HG03439 (cell line): ENCODE data around the gene SLC30A5.
A peak's percentile ranks its signal among the peaks of the same experiment; 100 is the strongest.
"Not testable (repeated sequence)": the region's sequence is repeated elsewhere in the genome, so short reads cannot be mapped to it uniquely, and the experiment has no call there.

Source experiments
- ATAC-seq: cut with Tn5 transposase; IDR thresholded peaks from one replicate; pipeline ENCODE4 v1.9.1; 2021; ENCODE audit warnings: mild to moderate bottlenecking, moderate library complexity; ENCODE audit not compliant: unreplicated experiment

Gene SLC30A5

DNA sequence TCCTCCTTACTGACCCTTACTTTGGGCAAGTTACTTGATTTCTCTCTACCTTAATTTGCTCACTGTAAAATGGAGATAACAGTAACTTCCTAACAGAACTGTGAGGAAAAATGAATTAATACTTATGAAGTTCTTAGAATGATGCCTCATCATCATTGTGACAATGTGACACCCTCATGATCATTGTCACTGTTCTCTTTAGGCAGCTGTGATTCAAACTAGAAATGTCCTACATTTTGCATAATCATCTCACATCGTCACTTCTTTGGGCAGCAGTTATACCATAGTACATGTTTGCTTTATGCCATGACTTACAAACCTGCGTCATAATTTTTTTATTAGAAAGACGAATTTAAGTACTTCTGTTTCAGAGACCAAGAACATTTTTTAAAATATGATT is 9.7 kb downstream of the SLC30A5 start:
- no peak for ATAC-seq

DNA sequence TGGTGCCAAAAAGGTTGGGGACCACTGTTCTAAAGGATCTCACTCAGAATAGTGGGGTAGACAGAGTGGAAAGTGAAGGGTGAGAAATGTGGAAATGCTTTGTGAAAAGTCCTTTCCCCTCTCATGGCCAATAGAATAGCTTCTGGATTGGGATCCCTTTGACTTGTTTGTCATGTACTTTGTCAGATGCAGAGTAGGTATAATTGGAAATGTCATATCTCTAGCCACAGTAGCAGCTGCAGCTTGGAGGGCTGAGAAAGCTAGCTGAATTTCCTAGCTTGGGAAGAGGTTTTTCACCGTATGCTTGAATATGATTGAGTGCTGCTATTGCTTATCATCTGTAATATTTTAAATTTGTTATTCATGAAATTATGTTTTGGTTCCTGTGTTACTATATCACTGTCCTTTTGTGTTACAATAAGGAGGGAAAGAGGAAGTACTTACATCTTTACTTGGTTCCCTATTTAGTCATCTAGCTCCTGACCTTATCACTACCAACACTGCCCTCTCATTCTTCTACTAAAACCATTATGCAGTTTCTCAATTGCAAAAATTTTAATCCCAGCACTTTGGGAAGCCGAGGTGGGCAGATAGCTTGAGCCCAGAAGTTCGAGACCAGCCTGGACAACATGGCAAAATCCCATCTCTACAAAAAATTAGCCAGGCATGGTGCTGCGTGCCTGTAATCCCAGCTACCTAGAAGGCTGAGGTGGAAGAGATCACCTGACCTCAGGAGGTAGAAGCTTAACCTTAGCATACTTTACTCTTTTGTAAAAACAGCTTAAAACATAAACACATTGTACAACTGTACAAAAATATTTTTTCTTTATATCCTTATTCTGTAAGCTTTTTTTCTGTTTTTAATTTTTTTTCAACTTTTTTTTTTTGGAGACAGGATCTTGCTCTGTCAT is 12.4 kb downstream of the SLC30A5 start:
- peak; percentile 67 for ATAC-seq

- not testable (repeated sequence) for ATAC-seq
These were observed 14.6 kb downstream of the SLC30A5 start for GRCh38 chr5:69108367-69108766.

DNA sequence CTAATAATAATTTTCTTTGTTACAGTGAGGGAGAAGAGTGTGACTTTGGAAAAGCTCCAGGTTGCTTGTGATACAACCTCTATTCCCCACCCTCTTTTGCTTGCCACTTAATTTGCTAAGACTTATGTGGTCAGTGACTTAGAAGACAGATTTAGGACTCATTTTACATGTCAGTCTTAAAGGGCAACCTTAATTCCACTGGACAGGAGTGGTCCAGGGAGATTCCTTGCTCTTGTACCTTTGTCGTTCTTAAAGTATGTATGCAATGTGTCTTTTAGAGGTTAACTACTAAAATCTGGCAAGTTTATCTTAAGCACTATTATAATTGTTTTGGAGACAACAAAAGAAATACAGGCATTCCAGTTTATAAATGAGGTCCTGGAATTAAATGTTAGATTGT is 20.0 kb downstream of the SLC30A5 start:
- no peak for ATAC-seq

GRCh38 chr5:69115526-69115925 is 21.7 kb downstream of the SLC30A5 start:
- ATAC-seq: no peak

DNA sequence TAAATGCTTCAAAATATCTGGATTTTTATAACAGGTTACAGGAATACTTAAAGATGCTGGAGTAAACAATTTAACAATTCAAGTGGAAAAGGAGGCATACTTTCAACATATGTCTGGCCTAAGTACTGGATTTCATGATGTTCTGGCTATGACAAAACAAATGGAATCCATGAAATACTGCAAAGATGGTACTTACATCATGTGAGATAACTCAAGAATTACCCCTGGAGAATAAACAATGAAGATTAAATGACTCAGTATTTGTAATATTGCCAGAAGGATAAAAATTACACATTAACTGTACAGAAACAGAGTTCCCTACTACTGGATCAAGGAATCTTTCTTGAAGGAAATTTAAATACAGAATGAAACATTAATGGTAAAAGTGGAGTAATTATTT is 35.6 kb downstream of the SLC30A5 start:
- no peak for ATAC-seq

DNA sequence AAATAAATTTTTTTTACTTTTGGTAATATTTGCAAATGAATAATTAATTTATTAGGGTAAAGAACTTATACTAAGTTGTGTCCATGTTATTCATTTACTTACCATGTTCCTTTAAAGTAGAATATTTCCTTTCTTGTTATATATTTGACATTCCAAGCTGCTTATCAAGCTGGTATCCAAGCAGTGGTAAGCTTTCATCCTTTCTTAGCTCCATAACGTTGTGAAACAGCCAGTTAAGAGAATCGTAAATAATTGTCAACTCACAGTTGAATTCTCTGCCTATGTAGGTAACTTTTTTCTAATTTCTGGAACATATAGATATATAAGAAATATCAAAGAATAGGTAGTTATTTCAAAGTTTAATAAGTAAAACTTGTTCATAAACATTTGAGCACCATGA is 36.4 kb downstream of the SLC30A5 start:
- ATAC-seq: no peak

DNA sequence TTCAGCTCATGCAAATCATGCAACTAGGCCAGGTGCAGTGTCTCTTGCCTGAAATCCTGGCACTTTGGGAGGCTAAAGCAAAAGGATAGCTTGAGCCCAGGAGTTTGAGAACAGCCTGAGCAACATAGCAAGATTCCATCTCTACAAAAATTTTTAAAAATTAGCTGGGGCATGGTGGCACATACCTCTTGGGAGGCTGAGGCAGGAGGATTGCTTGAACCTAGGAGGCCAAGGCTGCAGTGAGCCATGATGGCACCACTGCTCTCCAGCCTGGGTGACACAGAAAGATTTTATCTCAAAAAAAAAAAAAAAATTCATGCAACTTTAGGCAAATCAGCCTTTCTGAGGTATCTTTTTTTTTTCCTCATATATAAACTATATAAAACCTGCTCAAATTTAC is 37.5 kb downstream of the SLC30A5 start:
- no peak for ATAC-seq

GRCh38 chr5:69134126-69134525 is 40.3 kb downstream of the SLC30A5 start:
- ATAC-seq: no peak

DNA sequence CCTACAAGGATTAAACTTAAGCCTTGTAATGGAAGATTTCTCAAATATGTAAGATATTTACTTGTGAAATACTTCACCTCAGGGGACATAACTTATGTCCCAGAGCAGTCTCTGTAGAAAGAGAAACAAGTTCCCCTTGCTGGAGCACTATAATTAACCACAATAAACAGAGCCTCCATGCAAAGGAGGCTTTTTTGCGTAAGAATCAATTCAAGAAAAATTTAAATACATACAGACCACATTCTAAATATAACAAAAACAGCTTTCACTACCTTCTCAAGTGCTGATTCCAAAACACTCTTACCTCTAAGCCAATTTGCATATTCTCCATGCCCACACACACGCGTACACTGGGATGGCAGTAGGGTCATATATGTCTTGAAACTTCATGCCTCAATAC is 42.5 kb downstream of the SLC30A5 start:
- ATAC-seq: peak; percentile 88

- not testable (repeated sequence) for ATAC-seq
These were observed 43.4 kb downstream of the SLC30A5 start for GRCh38 chr5:69137208-69137607.

- no peak for ATAC-seq
These were observed 44.0 kb downstream of the SLC30A5 start for GRCh38 chr5:69137807-69138206.

GRCh38 chr5:69138766-69139165 is 45.0 kb downstream of the SLC30A5 start:
- no peak for ATAC-seq

GRCh38 chr5:69140239-69140638 is 46.4 kb downstream of the SLC30A5 start:
- ATAC-seq: not testable (repeated sequence)

- no peak for ATAC-seq
These were observed 47.0 kb downstream of the SLC30A5 start for GRCh38 chr5:69140827-69141226.

GRCh38 chr5:69148576-69148975 is 54.8 kb downstream of the SLC30A5 start:
- ATAC-seq: not testable (repeated sequence)

- no peak for ATAC-seq
These were observed 55.3 kb downstream of the SLC30A5 start for GRCh38 chr5:69148981-69149675.

DNA sequence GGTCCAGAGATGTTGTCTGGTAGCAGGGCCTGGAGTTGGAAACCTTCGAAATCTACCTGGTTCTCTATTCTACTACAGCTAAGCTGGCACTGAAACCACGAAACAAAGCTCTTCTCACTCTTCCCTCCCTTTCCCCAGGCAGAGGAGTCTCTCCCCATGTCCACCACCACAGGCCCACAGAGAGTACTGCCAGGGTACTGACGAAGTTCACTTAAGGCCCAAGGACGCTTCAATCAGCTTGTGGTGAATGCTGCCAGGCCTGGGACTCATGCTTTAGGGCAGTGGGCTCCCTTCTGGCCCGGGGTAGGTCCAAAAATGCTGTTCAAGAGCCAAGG is 55.8 kb downstream of the SLC30A5 start:
- no peak for ATAC-seq

DNA sequence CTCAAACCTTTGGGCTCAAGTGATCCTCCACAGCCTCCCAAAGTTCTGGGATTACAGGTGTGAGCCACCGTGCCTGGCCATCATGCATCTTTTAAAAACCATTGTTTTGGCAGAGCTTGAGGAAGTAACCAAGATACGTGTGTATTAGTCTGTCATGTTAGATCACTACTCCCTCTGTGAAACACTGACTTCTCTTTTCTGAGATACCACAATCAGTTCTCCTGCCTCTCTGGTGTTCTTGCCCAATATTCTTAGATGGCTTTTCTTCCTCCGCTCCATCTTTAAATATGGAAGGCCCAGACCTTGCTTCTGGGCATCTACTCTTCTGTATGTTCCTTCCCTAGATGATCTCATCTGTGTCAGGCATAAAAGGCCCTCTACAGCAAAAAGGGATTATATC is 58.9 kb downstream of the SLC30A5 start:
- ATAC-seq: no peak

DNA sequence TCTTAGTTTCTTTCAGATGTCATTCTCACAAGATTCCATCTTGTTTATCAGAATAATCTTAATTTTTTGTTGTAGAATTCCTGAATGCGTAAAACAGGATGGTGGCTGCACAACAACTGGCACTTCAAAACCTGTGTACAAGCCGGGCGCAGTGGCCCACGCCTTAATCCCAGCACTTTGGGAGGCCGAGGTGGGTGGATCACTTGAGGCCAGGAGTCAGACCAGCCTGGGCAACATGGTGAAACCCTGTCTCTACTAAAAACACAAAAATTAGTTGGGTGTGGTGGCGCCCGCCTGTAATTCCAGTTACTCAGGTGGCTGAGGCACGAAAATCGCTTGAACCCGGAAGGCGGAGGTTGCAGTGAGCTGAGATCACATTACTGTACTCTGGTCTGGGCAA is 62.6 kb downstream of the SLC30A5 start:
- ATAC-seq: no peak

DNA sequence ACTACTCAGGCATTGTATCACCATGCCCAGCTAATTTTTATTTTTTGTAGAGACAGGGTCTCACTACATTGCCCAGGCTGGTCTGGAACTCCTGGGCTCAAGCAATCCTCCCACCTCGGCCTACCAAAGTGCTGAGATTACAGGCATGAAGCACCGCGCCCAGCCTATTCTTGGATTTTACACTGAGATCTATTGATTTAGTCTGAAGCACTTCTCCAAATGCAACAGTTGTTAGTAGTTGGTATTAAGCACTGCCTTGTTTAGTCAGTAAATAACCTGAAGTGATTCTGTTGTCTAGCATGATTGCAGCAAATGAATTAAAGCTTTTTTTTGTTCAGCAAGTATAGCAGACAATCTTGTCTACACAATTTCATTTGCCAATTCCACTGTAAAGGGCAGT is 64.2 kb downstream of the SLC30A5 start:
- ATAC-seq: no peak

GRCh38 chr5:69160651-69161050 is 66.8 kb downstream of the SLC30A5 start:
- no peak for ATAC-seq
